HG03039 (cell line): ENCODE data around the gene BEND3.
"Not testable (repeated sequence)": the region's sequence is repeated elsewhere in the genome, so short reads cannot be mapped to it uniquely, and the experiment has no call there.

Source experiments
- ATAC-seq: cut with Tn5 transposase; IDR thresholded peaks from one replicate; pipeline ENCODE4 v1.9.1; 2021; ENCODE audit warnings: mild to moderate bottlenecking, moderate library complexity; ENCODE audit not compliant: unreplicated experiment

The BEND3 gene

DNA sequence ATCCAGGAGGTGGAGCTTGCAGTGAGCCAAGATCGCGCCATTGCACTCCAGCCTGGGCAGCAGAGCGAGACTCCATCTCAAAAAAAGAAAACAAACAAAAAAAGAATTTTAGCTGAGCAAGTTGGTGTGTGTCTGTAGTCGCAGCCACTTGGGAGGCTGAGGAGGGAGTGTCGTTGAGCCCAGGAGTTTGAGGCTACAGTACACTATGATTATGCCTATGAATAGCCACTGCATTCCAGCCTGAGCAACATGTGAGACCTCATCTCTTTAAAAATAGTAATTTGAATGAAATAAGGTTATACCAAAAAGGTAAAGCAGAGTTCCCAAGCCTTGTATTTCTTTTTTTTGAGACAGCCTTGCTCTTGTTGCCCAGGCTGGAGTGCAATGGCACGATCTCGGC lies 67.5 kb downstream of the BEND3 start:
- no peak for ATAC-seq

DNA sequence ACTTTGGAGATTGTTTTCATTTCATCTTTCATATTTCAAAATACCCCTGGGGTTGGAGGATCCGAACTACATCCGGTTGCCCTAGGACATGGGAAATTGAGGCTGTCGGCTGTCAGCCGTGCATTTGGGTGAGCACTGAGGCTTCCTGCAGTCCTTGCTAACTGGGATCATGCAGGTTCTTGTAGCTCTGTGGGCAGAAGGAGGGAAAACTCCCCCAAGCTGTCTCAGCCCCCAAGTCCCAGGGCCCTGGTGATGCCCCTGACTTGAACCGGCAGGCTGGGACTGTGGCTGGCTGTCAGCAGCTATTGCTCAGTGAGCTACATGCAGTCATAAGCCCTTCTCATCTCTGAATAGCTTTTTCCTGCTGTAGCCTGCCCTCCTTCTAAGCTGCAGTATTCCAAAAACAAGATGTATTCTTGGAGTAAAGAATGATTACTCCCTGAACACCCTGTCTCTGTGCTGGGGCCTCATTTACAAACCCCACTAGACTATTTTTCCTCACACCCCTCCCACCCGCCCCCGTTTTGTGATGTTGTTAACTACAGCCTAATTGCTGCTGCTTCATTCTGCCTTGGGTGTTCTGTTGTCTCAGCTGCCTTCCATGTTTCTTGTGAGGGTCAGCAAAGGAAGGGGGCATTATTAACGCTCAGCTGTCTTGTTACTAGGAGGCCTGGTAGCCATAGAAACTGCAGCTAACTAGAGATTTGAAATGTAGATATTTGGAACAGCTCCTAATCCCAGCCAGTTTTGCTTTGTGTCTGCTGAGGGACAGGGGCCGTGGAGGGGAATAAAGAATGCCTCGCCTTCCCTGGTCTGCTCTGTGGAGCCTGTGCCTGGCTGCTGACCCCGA lies 69.3 kb downstream of the BEND3 start:
- no peak for ATAC-seq

DNA sequence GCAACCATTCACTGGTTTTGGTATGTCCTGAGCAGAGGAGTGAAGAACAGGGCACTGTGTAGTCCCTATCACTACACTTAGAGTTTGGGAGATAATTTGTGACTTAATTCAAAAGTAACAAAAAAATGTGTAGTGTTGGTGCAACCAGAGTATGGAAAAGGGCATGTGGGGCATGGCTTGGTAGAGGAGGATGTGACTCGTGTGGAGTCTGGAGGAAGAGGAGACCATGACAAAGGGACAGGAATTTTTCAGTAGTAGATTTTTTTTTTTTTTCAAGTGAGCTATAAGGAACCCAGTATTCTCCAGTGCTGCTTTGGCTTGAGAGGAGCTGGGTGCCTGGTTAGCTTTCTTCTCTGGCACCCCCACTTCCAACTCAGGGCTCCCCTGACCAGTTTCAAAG lies 82.2 kb downstream of the BEND3 start:
- ATAC-seq, result no peak

DNA sequence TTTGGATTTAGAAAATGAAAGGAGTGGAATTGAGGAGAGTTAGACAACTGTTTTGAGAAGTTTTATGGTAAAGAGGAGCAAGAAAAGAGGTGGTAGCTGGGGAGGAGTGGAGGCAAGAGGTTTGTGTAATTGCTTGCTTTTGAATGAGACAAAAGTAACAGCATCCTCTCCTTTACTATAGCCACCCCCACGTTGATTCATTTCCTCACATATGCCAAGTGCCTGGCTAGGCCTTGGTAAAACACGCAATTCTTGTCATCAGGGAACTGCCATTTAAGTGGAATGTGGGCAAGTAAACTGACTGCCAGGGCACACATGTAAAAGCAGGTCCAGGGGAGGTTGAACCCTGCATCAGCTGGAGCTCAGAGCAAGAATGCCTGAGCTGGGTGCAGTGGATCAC lies 83.3 kb downstream of the BEND3 start:
- ATAC-seq, result no peak

GRCh38 chr6:107030151-107030550 lies 85.2 kb downstream of the BEND3 start:
- no peak for ATAC-seq

DNA sequence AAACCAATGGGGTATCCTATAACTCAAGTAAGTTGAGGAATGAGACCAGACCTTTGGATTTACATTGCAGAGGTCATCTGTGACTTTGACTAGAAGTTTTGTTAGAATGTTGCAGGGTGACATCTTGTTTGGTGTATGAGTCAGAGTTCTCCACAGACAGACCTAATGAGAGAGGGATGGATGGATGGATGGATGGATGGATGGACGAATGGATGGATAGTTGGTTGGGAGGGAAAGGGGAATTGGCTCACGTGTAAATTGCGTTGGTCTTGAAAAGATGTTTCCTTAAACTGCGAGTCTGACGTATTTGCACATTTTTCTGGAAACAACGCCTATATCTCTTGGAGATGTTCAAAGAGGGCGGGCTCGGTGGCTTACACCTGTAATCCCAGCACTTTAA lies 88.3 kb downstream of the BEND3 start:
- ATAC-seq, result no peak

GRCh38 chr6:107021446-107022185 lies 93.7 kb downstream of the BEND3 start:
- no peak for ATAC-seq

DNA sequence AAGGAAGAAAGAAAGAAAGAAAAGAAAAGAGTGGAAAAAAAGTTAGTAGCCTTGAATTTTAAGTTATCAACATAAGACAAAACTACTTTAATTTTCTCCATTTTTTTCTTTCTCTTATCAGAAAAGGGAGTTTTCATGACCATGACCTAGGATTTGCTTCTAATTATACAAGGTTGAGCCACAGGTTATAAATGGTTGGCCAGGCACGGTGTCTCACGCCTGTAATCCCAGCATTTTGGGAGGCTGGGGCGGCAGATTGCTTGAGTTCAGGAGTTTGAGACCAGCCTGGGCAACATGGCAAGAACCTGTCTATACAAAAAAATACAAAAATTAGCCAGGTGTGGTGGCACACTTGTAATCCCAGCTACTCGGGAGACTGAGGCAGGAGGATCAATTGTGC lies 95.1 kb downstream of the BEND3 start:
- ATAC-seq, result no peak

DNA sequence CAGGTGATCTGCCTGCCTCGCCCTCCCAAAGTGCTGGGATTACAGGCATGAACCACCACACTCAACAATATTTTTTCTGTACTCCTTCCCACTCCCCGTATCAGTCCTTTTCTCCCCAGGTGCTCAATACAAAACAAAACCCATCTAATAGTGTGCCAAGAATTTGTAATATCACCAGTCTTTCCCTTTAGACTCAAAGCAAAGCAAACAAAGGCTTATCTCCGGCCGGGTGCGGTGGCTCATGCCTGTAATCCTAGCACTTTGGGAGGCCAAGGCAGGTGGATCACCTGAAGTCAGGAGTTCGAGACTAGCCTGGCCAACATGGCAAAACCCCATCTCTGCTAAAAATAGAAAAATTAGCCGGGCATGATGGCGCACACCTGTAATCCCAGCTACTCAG lies 95.7 kb downstream of the BEND3 start:
- not testable (repeated sequence) for ATAC-seq

DNA sequence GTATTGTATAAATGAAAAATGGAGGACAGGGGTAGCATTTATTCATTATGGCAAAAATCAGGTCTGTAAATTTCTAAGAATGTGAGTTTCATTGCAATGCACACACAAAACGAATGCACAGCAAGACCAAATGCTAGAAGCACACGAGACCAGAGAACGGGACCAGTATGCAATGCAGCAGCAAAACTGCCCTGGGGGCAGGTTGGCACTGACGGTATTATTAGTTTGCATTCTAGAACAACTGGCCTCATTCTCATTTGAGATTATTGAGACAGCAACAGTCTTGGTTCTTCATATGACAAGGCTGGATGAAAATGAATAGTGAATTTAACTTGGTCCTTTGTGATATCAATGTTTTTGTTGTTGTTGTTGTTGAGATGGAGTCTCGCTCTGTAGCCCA lies 96.3 kb downstream of the BEND3 start:
- ATAC-seq, result no peak
